Endothelial cell of umbilical vein (primary cell): ENCODE data around the gene ATXN7L1. TPM values are rescaled to one million over a fixed set of nuclear protein-coding genes. Genes with fewer than 3 reads are reported as not detected.

Experiments
- BruUV-seq: library from RNA; stranded (reverse); fragments of 400-500 nt; replicated peaks from 2 replicates; lab custom pipeline; 2021; lab: Mats Ljungman, UMichigan
- CTCF ChIA-PET: fragments of 300-600, 350-600 bp; sonication (Branson Sonifier 250); formaldehyde crosslinking; loops from one replicate; lab custom pipeline; 2021; ENCODE audit warnings: antibody characterized with exemption, inconsistent platforms; lab: Charles Lee
- POLR2A ChIA-PET: fragments of 300-600, 350-600 bp; sonication (Branson Sonifier 250); formaldehyde crosslinking; loops from one replicate; lab custom pipeline; 2021; ENCODE audit warnings: antibody characterized with exemption, inconsistent platforms; lab: Charles Lee
- DNase-seq: peaks from one replicate; pipeline ENCODE4 v3.0.0-alpha.2; 2011; ENCODE audit warnings: low read depth, low spot score
- FAIRE-seq: peaks from 2 replicates; lab custom pipeline; 2011; peaks lifted over from hg19 to GRCh38; lab: Jason Lieb, UNC
- H2AFZ ChIP-seq: 2 replicates; pipeline ENCODE4 v1.6.0; 2012; ENCODE audit warnings: low read depth, low read length, control low read depth, inconsistent platforms
- H3K27ac ChIP-seq: 2 replicates; pipeline ENCODE4 v1.5.1; 2011; ENCODE audit warnings: low read depth, mild to moderate bottlenecking, control low read depth, low read length, moderate library complexity; ENCODE audit not compliant: insufficient read depth
- H3K27me3 ChIP-seq, 2 experiments: 2 replicates each; pipeline versions ENCODE4 v1.6.0 to v1.6.1; 2011; ENCODE audit warnings: low read length in 2 of 2, mixed read lengths in 1 of 2; ENCODE audit not compliant: control insufficient read depth in 2 of 2, insufficient read depth in 2 of 2
- H3K36me3 ChIP-seq, 2 experiments: 2 replicates in 1 of 2; 3 replicates in 1 of 2; pipeline ENCODE4 v1.5.1; 2011; ENCODE audit warnings: low read length in 2 of 2, mild to moderate bottlenecking in 1 of 2, moderate library complexity in 1 of 2; ENCODE audit not compliant: control insufficient read depth in 2 of 2, insufficient read depth in 2 of 2; ENCODE audit errors: extremely low read depth in 1 of 2
- H3K4me1 ChIP-seq: 3 replicates; pipeline ENCODE4 v1.5.1; 2011; ENCODE audit warnings: mild to moderate bottlenecking, low read length; ENCODE audit not compliant: control insufficient read depth, insufficient read depth; ENCODE audit errors: extremely low read depth
- H3K4me2 ChIP-seq: 2 replicates; pipeline ENCODE4 v1.6.1; 2011; ENCODE audit warnings: low read length, control low read depth, mixed read lengths; ENCODE audit not compliant: insufficient read depth
- H3K4me3 ChIP-seq, 3 experiments: fragments of 200-600 bp in 1 of 3; sonication (generic), shearing (Covaris generic) in 1 of 3; replicated peaks in 1 of 3; 2 replicates each; pipeline ENCODE4 v1.5.1; 2011 to 2016; ENCODE audit warnings: control low read depth in 3 of 3, low read length in 3 of 3, mild to moderate bottlenecking in 2 of 3, inconsistent platforms in 1 of 3, low read depth in 1 of 3, moderate library complexity in 1 of 3; ENCODE audit not compliant: insufficient read depth in 1 of 3
- H3K79me2 ChIP-seq: 2 replicates; pipeline ENCODE4 v1.6.0; 2012; ENCODE audit warnings: low read length, inconsistent platforms; ENCODE audit not compliant: control insufficient read depth, insufficient read depth
- H3K9ac ChIP-seq: replicated peaks from 2 replicates; pipeline ENCODE3; 2011; ENCODE audit warnings: low read length, control low read depth; ENCODE audit not compliant: insufficient read depth; ENCODE audit errors: extremely low read depth
- H3K9me1 ChIP-seq: replicated peaks from 3 replicates; pipeline ENCODE4 v1.6.0; 2011; ENCODE audit warnings: mild to moderate bottlenecking, low read length; ENCODE audit not compliant: control insufficient read depth, insufficient read depth; ENCODE audit errors: extremely low read depth
- H3K9me3 ChIP-seq: replicated peaks from 2 replicates; pipeline ENCODE4 v1.5.1; 2012; ENCODE audit warnings: low read length, inconsistent platforms; ENCODE audit not compliant: control insufficient read depth, insufficient read depth
- H4K20me1 ChIP-seq: replicated peaks from 2 replicates; pipeline ENCODE3; 2011; ENCODE audit warnings: mild to moderate bottlenecking, low read length; ENCODE audit not compliant: control insufficient read depth, insufficient read depth; ENCODE audit errors: extremely low read depth
- CTCF ChIP-seq, 2 donors: IDR thresholded peaks; 1 replicate in 1 of 2; 2 replicates in 1 of 2; pipeline ENCODE4 v1.5.1; 2011; ENCODE audit warnings: low read length in 2 of 2, mild to moderate bottlenecking in 2 of 2, moderate library complexity in 2 of 2, control low read depth in 1 of 2, inconsistent platforms in 1 of 2, low read depth in 1 of 2; ENCODE audit not compliant: insufficient read depth in 1 of 2; ENCODE audit errors: extremely low read depth in 1 of 2
- EZH2 ChIP-seq: IDR thresholded peaks from 2 replicates; pipeline ENCODE4 v1.6.1; 2012; ENCODE audit warnings: borderline replicate concordance, low read depth, mild to moderate bottlenecking, moderate library complexity, low read length, inconsistent platforms; ENCODE audit not compliant: severe bottlenecking
- FOS ChIP-seq: IDR thresholded peaks from 2 replicates; pipeline ENCODE4 v1.6.1; 2011; ENCODE audit warnings: mild to moderate bottlenecking, low read length, moderate library complexity, borderline replicate concordance; ENCODE audit not compliant: insufficient read depth
- GATA2 ChIP-seq: IDR thresholded peaks from 2 replicates; pipeline ENCODE4 v1.7.0; 2011; ENCODE audit warnings: low read depth, mild to moderate bottlenecking, moderate library complexity, mixed read lengths, low read length; ENCODE audit not compliant: insufficient read length, insufficient read depth
- JUN ChIP-seq: IDR thresholded peaks from 2 replicates; pipeline ENCODE4 v1.6.1; 2011; ENCODE audit warnings: borderline replicate concordance, low read depth; ENCODE audit not compliant: insufficient read length, insufficient read depth
- MYC ChIP-seq: IDR thresholded peaks from one replicate; pipeline ENCODE4 v1.6.1; 2011; ENCODE audit warnings: mild to moderate bottlenecking, low read depth, low read length
- POLR2A ChIP-seq: IDR thresholded peaks from 2 replicates; pipeline ENCODE4 v1.6.1; 2012; ENCODE audit warnings: low read depth, mild to moderate bottlenecking, control low read depth, low read length
- POLR2AphosphoS5 ChIP-seq: IDR thresholded peaks from 2 replicates; pipeline ENCODE4 v1.6.1; 2012; ENCODE audit warnings: low read depth, mild to moderate bottlenecking, control low read depth, low read length, moderate library complexity; ENCODE audit not compliant: insufficient read depth
- dilution Hi-C: fragments of 300-500 bp; cut with MboI; formaldehyde crosslinking; loops from one replicate; pipeline ENCODE4 v1.15.0; 2019; ENCODE audit warnings: low sequenced_read_pairs; ENCODE audit not compliant: extremely low pct_ligation_motif_present
- intact Hi-C: fragments of 100-400 bp; cut with micrococcal nuclease; formaldehyde crosslinking; loops from one replicate; pipeline ENCODE4 v1.10.0; 2022
- polyA plus RNA-seq, 4 experiments: library from polyadenylated mRNA; depleted of rRNA in 3 of 4; stranded (reverse) in 3 of 4; unstranded in 1 of 4; fragments of >200 nt; gene quantifications; 2 replicates each; pipeline versions ENCODE4 v1.2.1 to v1.2.3, GENCODE V29; 2011 to 2012; ENCODE audit warnings: missing spikeins in 1 of 4
- total RNA-seq: library from RNA; stranded (reverse); gene quantifications from 2 replicates; pipeline ENCODE4 v1.2.3, GENCODE V29; 2021
- TF ChIP-seq, protein P1 (sequence below): IDR thresholded peaks from 2 replicates; pipeline ENCODE4 v1.6.1; 2011; ENCODE audit not compliant: insufficient read depth, insufficient read length

ATXN7L1 gene
- total and polyA plus RNA-seq, 2 donors (not counting 3 experiments of a cell fraction or from before 2014, with no cell fraction given) = 4.6 to 15.6 TPM

DNA sequence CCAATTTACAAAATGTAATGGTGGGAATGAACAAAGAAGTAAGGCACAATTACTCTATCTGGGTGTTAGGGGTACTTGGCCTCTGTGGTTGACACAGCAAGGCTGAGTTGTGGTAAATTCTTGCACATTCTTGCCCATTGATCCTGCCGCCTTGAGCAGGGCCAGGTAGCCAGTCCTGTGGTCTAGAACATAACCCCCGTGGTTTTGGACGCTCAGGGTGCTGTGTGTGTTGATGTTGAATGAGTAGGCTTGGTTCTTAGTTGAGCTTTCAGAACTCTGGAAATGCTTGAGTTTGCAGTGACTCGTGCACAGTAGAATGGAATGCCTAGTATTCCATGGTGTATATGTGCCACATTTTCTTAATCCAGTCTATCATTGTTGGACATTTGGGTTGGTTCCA lies 44.4 kb upstream of the ATXN7L1 start:
- Histone ChIP-seq H3K27me3 (no peaks in the 10 kb centered on the region), H2AFZ (no peak overlapping the region), H3K9ac (no peak overlapping the region), H3K4me3 (no peak overlapping the region), H3K36me3 (no peaks in the 10 kb centered on the region), H3K4me2 (no peak overlapping the region), H3K9me1 (no peaks in the 10 kb centered on the region), H3K27ac (no peak overlapping the region), H4K20me1 (no peaks in the 10 kb centered on the region), H3K4me1 (no peaks in the 10 kb centered on the region), H3K9me3 (no peaks in the 10 kb centered on the region), H3K79me2 (no peaks in the 10 kb centered on the region)
- BruUV-seq = no TSS peak
- FAIRE-seq = no peak
- DNase-seq = no peak
- intact Hi-C loops (no loop called here), dilution Hi-C loops (no loop called here)
- CTCF ChIA-PET = no interaction called here
- no peak for TF ChIP-seq GATA2
- no peak for TF ChIP-seq EZH2
- TF ChIP-seq FOS = no peak
- no peak for TF ChIP-seq POLR2AphosphoS5
- TF ChIP-seq MYC = no peak
- TF ChIP-seq JUN = no peak
- TF ChIP-seq, protein P1, sequence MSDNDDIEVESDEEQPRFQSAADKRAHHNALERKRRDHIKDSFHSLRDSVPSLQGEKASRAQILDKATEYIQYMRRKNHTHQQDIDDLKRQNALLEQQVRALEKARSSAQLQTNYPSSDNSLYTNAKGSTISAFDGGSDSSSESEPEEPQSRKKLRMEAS = no peak
- no peak for TF ChIP-seq CTCF (IDR thresholded peaks at IDR 0.05; ENCODE audit: extremely low read depth in 1 of 2, insufficient read depth in 1 of 2, low read depth in 1 of 2, low read length in 2 of 2)
- TF ChIP-seq POLR2A = no peak
- POLR2A ChIA-PET = no interaction called here
